ENCODE results near the gene PTPRD.

GRCh38 chr9:8693464-8693863, 1919.3 kb downstream of the PTPRD start:
- TF ChIP-seq CTCF (IDR thresholded peaks at IDR 0.05; ENCODE audit: low read depth, low read length, poor library complexity, severe bottlenecking): no peak
- no peak for TF ChIP-seq EZH2phosphoT487 (IDR thresholded peaks at IDR 0.05; ENCODE audit: borderline replicate concordance, low read length)

Measured in DOHH2 (cell line).